ENCODE data around the gene SRC. TPM values are rescaled to one million over a fixed set of nuclear protein-coding genes. Genes with fewer than 3 reads are reported as not detected.

The SRC gene
- total RNA-seq, 1 experiment from 2014 or later: 42.3 TPM

- H3K4me1 ChIP-seq (ENCODE audit: control insufficient read depth in 1 of 2, insufficient read depth in 2 of 2, low read length in 2 of 2): no peaks in the 10 kb centered on the region
- TF ChIP-seq, protein P1, sequence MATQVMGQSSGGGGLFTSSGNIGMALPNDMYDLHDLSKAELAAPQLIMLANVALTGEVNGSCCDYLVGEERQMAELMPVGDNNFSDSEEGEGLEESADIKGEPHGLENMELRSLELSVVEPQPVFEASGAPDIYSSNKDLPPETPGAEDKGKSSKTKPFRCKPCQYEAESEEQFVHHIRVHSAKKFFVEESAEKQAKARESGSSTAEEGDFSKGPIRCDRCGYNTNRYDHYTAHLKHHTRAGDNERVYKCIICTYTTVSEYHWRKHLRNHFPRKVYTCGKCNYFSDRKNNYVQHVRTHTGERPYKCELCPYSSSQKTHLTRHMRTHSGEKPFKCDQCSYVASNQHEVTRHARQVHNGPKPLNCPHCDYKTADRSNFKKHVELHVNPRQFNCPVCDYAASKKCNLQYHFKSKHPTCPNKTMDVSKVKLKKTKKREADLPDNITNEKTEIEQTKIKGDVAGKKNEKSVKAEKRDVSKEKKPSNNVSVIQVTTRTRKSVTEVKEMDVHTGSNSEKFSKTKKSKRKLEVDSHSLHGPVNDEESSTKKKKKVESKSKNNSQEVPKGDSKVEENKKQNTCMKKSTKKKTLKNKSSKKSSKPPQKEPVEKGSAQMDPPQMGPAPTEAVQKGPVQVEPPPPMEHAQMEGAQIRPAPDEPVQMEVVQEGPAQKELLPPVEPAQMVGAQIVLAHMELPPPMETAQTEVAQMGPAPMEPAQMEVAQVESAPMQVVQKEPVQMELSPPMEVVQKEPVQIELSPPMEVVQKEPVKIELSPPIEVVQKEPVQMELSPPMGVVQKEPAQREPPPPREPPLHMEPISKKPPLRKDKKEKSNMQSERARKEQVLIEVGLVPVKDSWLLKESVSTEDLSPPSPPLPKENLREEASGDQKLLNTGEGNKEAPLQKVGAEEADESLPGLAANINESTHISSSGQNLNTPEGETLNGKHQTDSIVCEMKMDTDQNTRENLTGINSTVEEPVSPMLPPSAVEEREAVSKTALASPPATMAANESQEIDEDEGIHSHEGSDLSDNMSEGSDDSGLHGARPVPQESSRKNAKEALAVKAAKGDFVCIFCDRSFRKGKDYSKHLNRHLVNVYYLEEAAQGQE (IDR thresholded peaks at IDR 0.05; ENCODE audit: low read depth): no peak
- TF ChIP-seq, protein P2, sequence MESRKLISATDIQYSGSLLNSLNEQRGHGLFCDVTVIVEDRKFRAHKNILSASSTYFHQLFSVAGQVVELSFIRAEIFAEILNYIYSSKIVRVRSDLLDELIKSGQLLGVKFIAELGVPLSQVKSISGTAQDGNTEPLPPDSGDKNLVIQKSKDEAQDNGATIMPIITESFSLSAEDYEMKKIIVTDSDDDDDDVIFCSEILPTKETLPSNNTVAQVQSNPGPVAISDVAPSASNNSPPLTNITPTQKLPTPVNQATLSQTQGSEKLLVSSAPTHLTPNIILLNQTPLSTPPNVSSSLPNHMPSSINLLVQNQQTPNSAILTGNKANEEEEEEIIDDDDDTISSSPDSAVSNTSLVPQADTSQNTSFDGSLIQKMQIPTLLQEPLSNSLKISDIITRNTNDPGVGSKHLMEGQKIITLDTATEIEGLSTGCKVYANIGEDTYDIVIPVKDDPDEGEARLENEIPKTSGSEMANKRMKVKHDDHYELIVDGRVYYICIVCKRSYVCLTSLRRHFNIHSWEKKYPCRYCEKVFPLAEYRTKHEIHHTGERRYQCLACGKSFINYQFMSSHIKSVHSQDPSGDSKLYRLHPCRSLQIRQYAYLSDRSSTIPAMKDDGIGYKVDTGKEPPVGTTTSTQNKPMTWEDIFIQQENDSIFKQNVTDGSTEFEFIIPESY (IDR thresholded peaks at IDR 0.05; ENCODE audit: extremely low read depth, insufficient replicate concordance, low read length): no peak
- TF ChIP-seq YY1 (IDR thresholded peaks at IDR 0.05; ENCODE audit: extremely low read depth, insufficient replicate concordance, low read depth, low read length): no peak
- TF ChIP-seq SP1 (IDR thresholded peaks at IDR 0.05; ENCODE audit: low read depth): no peak
- no peak for TF ChIP-seq RAD21 (IDR thresholded peaks at IDR 0.05; ENCODE audit: low read depth)
Observed at GRCh38 chr20:37438464-37439222, 92.7 kb downstream of the SRC start.

More at GRCh38 chr20:37438464-37439222, 92.7 kb downstream of the SRC start:
- no peak overlapping the region for H3K4me2 ChIP-seq (ENCODE audit: low read length)
- no peak for ATAC-seq
- no peak overlapping the region for H3K9ac ChIP-seq (ENCODE audit: low read length)
- intact Hi-C loops (cut with micrococcal nuclease): no loop called here
- H3K79me2 ChIP-seq (ENCODE audit: insufficient read depth, low read length): no peaks in the 10 kb centered on the region
- no peak overlapping the region for H3K27ac ChIP-seq (ENCODE audit: low read depth, low read length)
- peaks cover 30% of the 10 kb centered on the region for H3K27me3 ChIP-seq (ENCODE audit: insufficient read depth, low read length)
- no TSS peak for BruUV-seq (replicated peaks)
- ChIA-PET CTCF (no interaction called here), RAD21 (ENCODE audit: low non-redundant PET in 1 of 2, low total read pairs in 2 of 2, uncharacterized antibody in 2 of 2, unreplicated experiment in 2 of 2) (no interaction called here), POLR2A (no interaction called here)
- no peaks in the 10 kb centered on the region for H3K36me3 ChIP-seq (ENCODE audit: control insufficient read depth in 1 of 2, insufficient read depth in 2 of 2, low read length in 2 of 2)
- H2AFZ ChIP-seq (ENCODE audit: low read depth, low read length, poor library complexity, severe bottlenecking): no peak overlapping the region
- DNase-seq (ENCODE audit: low read depth, low spot score): no peak
- no peaks in the 10 kb centered on the region for H4K20me1 ChIP-seq (ENCODE audit: insufficient read depth)
- no peaks in the 10 kb centered on the region for H3K9me3 ChIP-seq (ENCODE audit: control insufficient read depth in 1 of 2, insufficient read depth in 1 of 2, low read depth in 1 of 2, low read length in 2 of 2)
- H3K4me3 ChIP-seq (replicated peaks in 1 of 2; ENCODE audit: low read depth in 1 of 2, low read length in 2 of 2): no peak overlapping the region
- no peaks in the 10 kb centered on the region for H3K9me2 ChIP-seq (ENCODE audit: insufficient read depth)

All from HCT116 (cell line).